ENCODE results near the gene USP17L26.
"Not testable (repeated sequence)": the region's sequence is repeated elsewhere in the genome, so short reads cannot be mapped to it uniquely, and the experiment has no call there.

DNA sequence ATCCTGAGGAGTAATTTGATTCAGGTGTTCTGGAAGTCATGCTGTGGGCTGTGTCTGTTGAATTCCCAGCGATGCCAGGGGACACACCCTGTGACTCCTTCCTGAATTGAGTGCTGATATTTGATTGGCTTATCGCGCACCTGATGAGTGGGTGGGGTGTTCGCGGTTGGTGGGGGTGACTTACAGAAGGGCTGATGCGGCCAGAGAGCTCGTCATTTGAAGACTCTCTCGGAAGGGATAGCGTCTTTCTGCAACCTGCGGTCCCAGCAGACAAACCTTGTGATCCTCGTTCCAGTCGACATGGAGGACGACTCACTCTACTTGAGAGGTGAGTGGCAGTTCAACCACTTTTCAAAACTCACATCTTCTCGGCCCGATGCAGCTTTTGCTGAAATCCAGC, 9.6 kb upstream of the USP17L26 start, which contains the start of gene USP17L24:
- TF ChIP-seq CBX5 (IDR thresholded peaks at IDR 0.05; ENCODE audit: low read depth, low read length); EZH2 (IDR thresholded peaks at IDR 0.05; ENCODE audit: low read depth, low read length, severe bottlenecking); EP300 (IDR thresholded peaks at IDR 0.05; ENCODE audit: borderline replicate concordance in 1 of 2, low read depth in 2 of 2, low read length in 2 of 2); SP1 (IDR thresholded peaks at IDR 0.05; ENCODE audit: low read depth, low read length); POLR2AphosphoS5 (IDR thresholded peaks at IDR 0.05; ENCODE audit: low read depth, low read length); CREB1 (IDR thresholded peaks at IDR 0.05); SIN3A (conservative IDR thresholded peaks at IDR 0.05 in 1 of 2, IDR thresholded peaks at IDR 0.05 in 1 of 2; ENCODE audit: low read depth in 1 of 2, low read length in 2 of 2); SIRT6 (IDR thresholded peaks at IDR 0.05; ENCODE audit: low read length): not testable (repeated sequence)
- TF ChIP-seq, protein P1, sequence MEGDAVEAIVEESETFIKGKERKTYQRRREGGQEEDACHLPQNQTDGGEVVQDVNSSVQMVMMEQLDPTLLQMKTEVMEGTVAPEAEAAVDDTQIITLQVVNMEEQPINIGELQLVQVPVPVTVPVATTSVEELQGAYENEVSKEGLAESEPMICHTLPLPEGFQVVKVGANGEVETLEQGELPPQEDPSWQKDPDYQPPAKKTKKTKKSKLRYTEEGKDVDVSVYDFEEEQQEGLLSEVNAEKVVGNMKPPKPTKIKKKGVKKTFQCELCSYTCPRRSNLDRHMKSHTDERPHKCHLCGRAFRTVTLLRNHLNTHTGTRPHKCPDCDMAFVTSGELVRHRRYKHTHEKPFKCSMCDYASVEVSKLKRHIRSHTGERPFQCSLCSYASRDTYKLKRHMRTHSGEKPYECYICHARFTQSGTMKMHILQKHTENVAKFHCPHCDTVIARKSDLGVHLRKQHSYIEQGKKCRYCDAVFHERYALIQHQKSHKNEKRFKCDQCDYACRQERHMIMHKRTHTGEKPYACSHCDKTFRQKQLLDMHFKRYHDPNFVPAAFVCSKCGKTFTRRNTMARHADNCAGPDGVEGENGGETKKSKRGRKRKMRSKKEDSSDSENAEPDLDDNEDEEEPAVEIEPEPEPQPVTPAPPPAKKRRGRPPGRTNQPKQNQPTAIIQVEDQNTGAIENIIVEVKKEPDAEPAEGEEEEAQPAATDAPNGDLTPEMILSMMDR (IDR thresholded peaks at IDR 0.05; ENCODE audit: control extremely low read depth in 1 of 3, insufficient read depth in 1 of 3, low read depth in 1 of 3, low read length in 3 of 3) = not testable (repeated sequence)
